Limb (tissue), 2 donors: ENCODE data around the gene MPIG6B.
A peak's percentile ranks its signal among the peaks of the same experiment; 100 is the strongest.

Experiments used
- DNase-seq, 2 donors: peaks; one replicate each; pipeline ENCODE4 v3.0.0-alpha.2; 2016; ENCODE audit errors: extremely low spot score in 2 of 2

The MPIG6B gene, protein sequence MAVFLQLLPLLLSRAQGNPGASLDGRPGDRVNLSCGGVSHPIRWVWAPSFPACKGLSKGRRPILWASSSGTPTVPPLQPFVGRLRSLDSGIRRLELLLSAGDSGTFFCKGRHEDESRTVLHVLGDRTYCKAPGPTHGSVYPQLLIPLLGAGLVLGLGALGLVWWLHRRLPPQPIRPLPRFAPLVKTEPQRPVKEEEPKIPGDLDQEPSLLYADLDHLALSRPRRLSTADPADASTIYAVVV

DNA sequence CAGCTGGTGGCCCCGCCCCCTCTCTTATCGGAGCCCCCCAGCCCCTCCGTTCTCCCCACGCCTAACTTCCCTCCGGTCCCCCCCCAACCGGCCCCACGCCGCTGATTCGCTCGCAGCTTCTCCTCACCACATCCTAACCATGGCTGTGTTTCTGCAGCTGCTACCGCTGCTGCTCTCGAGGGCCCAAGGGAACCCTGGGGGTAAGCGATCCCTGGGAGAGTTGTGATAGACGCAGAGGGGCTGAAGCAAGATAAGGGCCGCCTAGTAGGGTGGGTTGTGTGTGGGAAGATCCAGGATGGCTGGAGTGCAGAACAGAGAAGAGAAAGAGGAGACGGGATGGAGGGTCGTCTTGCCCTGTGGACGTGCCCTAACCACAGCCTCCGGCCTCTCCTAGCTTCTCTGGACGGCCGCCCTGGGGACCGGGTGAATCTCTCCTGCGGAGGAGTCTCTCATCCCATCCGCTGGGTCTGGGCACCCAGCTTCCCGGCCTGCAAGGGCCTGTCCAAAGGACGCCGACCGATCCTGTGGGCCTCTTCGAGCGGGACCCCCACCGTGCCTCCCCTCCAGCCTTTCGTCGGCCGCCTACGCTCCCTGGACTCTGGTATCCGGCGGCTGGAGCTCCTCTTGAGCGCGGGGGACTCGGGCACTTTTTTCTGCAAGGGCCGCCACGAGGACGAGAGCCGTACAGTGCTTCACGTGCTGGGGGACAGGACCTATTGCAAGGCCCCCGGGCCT lies at the start of gene MPIG6B:
MPIG6B (plus strand) TSS at position 129 of the 735 bp plus-strand sequence; CDS start at position 140, 11 bp downstream.
- DNase-seq: no peak

DNA sequence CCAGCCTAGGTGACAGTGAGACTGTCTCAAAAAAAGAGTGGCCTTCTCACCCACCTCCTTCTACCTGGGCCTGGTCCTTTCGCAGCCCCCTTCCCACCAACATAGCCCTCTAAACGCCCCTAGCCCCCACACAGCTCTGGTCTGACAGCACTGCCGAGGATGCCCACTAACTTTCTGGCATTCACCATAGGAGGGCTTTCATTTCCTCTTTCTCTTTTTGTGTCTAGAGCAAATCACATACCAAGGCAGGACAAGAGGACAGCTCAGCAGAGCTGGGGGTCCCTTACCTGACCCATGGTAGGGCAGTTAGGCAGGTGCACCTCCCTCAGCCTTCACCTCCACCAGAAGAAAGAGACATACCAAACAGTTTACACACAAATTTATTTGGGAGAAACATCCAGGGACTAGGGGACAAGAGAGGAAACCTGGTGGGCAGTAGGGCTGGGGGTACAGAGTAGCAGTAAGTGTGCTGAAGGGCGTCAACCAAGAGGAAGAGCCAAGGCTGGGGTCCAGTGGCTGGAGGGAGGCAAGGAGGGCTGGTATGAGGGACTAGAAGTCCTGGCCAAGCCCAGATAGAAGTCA lies 46.8 kb upstream of the MPIG6B start:
- DNase-seq: no peak

- no peak for DNase-seq
Observed at GRCh38 chr6:31676904-31677303, 46.3 kb upstream of the MPIG6B start.

- no peak for DNase-seq
Observed at GRCh38 chr6:31677955-31678354, 45.2 kb upstream of the MPIG6B start.

- DNase-seq: peak; percentile 86 to 92
Observed at GRCh38 chr6:31680226-31681134, 42.7 kb upstream of the MPIG6B start, which contains the start of gene LY6G5C. TSS of gene LY6G5C (minus strand) at chr6:31681067. CDS start at chr6:31680373, 694 bp downstream.

- peak in 1 of 2 donors; percentile 56 for DNase-seq
Observed at GRCh38 chr6:31681135-31681671, 42.0 kb upstream of the MPIG6B start.

GRCh38 chr6:31683591-31683990 lies 39.6 kb upstream of the MPIG6B start:
- DNase-seq: no peak

GRCh38 chr6:31686483-31686882 lies 36.7 kb upstream of the MPIG6B start:
- DNase-seq: no peak

DNA sequence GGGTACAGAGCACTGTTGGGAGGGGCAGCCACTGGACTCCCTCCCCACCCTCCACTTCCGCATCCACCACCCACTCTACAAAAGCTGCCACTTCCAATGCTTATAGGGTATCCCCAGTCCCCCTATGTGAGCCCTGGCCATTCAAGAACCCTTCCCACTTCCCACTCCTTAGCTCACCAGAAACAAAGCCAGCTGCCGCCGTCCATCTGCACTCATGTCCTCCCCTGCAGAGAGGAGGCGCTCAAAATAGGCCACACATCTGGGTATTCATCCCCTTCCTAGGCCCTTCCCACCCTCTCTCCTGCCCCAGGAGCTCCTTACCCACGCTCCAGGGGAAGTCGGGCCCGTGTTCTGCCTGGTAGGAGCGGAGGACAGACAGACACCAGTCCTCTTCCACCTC lies 35.9 kb upstream of the MPIG6B start:
- no peak for DNase-seq

DNA sequence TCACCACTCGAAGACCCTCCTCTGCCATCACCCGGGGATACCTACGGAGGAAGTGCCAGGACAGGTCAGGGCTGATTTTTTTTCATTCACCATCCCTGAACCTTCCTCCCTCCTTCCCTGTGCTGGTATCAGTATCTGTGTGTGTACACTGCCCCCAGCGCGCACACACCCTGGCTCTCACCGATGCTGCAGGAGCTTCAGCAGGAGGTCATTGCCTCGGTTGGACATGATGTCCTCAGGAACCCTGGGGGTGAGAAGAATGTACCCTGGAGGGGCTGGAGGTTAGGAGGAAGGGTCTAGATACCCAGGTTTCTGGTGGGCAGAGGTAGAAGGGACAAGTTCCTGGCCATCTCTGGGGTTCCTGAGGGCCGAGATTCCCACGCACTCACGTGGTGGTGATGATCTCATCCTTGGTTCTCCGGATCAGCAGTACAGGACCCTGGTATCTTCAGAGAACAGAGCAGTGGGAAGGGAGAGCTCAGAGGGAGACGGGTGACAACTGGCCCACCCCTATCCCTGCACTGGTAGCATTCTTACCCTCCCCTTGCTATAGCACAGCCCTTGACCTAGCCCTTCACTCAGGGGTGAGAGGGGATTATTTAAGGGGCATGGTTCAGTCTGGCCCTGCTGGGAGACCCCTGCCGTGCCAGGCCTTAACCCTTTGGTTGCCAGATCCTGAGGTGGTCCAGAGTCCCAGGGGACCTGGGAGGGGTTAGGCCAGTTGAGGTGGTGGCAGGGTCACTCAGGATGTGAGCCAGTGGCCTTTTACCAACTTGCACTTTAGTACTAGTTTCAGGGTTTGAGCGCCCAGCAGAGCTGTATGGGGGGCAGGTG lies 35.1 kb upstream of the MPIG6B start:
- no peak for DNase-seq

GRCh38 chr6:31689249-31690110 lies 33.7 kb upstream of the MPIG6B start:
- no peak for DNase-seq

DNA sequence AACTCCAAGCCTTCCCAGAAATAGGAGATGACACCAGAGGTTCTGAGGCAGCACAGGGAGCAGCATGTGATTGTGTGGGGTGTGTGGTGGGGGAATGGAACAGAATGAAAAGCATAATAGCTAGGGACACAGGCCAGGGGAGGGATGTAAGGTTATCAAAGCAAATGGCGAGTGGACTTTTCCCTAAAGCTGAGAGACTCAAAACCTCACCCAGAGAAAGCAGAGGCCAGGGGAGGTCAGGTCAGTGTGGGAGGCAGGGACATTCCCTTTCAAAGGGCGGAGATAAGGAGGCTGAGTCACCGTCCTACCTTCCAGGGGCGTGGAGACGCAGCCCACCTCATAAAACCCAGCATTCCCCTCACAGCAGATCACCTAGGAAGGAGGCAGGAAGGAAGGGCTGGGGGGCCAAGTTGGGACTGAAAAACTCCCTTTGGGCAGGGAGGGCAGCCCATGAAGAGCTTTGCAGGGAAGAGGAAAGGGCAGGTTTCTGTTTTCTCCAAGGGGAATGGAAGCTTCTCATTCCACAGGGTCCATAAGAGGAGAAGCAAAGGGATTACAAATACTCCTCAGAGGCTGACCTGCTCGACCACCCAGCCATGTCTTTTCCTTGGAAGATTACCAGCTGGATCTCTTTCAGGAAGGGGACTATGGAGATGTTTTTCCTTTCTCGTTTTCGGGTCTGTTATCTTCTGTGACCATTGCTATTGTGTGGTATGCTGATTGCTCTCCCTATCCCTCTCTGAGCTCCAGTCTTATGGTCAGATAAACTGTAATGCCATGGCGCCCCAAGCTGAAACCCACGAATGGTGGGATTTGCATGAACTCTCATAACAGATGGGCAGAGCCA lies 32.7 kb upstream of the MPIG6B start:
- DNase-seq: no peak

GRCh38 chr6:31691078-31691463 lies 32.1 kb upstream of the MPIG6B start:
- no peak for DNase-seq

- no peak for DNase-seq
Observed at GRCh38 chr6:31691564-31692108, 31.5 kb upstream of the MPIG6B start.

GRCh38 chr6:31692353-31692752 lies 30.8 kb upstream of the MPIG6B start:
- no peak for DNase-seq

DNA sequence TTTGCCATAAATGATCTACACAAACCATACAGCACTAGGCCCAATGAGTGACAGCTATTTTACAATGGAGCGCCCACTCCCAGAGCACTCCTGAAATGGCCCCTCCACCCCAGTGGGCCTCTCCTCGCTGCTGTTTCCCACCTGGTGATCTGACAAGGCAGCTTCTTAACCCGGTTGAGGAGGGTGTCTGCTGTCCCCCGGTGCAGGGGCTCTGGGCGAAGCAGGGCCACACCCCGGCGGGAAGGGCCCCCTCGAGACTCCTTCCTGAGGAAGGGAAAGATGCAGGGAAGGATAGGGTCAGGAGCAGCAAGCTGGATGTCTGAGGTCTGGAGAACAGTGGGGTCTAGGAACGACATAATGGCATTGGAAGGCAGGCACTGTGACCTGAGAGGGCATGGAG lies 30.3 kb upstream of the MPIG6B start:
- DNase-seq: no peak

DNA sequence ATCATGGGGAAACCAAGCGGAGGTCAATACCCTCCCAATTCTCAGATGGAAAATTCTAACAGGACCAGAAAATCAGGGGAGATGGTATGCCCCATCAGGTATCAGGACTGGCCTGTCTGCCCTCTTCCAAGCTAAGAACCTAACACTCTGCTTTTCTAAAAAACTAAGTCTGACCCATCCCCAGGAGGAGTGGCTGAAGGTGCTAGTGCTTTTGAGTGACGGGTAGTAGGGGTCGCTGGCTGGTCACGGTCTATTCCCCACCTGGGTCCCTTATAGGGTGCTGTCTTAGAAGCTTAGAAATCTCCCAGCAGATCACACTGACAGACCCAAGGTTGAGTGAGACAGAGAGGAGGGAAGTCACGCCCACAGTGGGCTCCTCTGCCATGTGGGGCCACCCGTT lies 29.6 kb upstream of the MPIG6B start:
- no peak for DNase-seq

DNA sequence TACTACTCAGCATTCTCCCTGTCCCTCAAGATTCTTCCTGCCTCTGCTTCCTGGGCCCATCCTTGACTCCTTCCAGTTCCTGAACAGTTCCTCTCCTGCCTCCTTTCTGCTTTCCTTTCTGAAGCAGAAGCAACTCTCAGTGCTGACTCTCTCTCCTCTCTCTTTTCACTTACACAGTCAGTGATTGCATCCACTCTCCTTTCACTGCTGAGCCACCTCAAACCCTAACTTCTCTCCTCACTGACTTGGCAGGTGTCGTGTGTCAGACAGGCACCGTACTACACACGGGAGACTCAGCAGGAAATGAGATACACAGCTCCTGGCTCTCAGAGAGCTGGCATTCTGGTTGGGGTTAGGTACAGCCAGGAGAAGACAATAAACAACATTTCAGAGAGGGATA lies 25.6 kb upstream of the MPIG6B start:
- DNase-seq: no peak
